DMS53 treated with DMSO at 0.1 percent for 48 hours (cell line): ENCODE results near the gene AHSA1.
"Not testable (repeated sequence)": the region's sequence is repeated elsewhere in the genome, so short reads cannot be mapped to it uniquely, and the experiment has no call there.

Experiments used
- DNase-seq: peaks from one replicate; lab custom pipeline; 2025; ENCODE audit not compliant: unreplicated experiment; lab: John Stamatoyannopoulos, UW

The AHSA1 gene

DNA sequence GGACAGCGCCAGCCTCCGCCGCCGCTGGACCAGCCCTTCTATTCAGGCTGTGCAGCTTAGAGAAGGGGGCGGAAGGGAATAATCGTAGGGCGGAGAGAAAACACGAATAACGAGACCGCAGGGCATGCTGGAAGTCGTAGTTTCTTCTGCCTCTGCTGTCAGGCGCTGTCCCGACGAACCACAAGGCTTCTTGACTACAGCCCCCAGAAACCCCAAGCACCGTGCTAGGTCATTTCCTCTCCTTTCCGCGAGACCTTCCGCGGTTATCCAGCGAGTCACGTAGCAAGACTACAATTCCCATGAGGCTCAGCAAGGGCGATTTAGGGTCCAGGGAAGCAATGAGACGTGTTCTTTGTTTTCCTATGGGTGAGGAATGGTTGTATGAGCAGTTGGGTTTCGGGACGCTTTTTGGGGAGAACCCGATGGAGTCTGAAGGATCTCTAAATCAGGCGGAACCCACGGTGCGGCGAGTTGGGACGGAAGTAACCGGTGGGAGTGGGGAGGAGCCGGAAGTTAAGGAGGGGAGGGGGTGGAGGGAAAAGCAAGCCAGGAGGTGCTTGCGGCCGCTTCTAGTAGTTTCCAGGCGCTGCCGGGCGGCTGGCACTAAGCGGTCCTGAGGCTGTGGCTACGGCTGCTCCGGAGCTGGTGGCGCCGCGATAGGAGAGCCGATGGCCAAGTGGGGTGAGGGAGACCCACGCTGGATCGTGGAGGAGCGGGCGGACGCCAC, at the start of gene AHSA1, which contains the start of gene VIPAS39:
TSS of gene AHSA1 (plus strand) at position 572 of the 727 bp plus-strand sequence. CDS start at position 669, 97 bp downstream.
TSS of gene VIPAS39 (minus strand) at position 80 of the 727 bp plus-strand sequence. CDS start 3,499 bp downstream, outside the sequence.
- peak; percentile 92 for DNase-seq

DNA sequence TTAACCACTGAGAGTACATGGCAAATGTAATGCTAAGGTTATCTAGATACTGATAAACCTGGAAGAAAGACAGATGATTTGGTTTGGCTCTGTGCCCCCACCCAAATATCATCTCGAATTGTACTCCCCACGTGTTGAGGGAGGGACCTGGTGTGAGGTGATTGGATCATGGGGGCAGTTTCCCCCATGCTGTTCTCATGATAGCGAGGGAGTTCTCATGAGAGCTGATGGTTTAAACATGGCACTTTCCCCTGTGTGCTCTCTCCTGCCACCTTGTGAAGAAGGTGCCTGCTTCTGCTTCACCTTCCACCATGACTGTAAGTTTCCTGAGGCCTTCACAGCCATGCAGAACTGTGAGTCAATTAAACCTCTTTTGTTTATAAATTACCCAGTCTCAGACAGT, 48.8 kb upstream of the AHSA1 start:
- DNase-seq: no peak

DNA sequence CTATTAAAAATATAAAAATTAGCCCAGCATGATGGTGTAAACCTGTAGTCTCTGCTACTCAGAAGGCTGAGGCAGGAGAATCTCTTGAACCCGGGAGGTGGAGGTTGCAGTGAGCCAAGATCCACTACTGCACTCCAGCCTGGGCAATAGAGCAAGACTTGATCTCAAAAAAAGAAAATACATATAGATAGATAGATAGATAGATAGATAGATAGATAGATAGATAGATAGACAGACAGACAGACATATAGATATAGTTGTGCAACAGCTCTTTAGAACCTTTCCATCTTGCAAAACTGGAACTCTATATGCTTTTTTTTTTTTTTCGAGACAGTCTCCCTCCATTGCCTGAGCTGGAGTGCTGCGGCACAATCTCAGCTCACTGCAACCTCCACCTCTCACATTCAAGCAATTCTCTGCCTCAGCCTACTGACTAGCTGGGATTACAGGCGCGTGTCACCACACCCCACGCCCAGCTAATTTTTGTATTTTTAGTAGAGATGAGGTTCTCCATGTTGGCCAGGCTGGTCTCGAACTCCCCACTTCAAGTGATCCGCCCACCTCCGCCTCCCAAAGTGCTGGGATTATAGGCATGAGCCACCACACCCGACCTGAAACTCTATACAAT, 42.4 kb upstream of the AHSA1 start:
- not testable (repeated sequence) for DNase-seq

- not testable (repeated sequence) for DNase-seq
Measured at GRCh38 chr14:77416098-77416497, 41.8 kb upstream of the AHSA1 start.

DNA sequence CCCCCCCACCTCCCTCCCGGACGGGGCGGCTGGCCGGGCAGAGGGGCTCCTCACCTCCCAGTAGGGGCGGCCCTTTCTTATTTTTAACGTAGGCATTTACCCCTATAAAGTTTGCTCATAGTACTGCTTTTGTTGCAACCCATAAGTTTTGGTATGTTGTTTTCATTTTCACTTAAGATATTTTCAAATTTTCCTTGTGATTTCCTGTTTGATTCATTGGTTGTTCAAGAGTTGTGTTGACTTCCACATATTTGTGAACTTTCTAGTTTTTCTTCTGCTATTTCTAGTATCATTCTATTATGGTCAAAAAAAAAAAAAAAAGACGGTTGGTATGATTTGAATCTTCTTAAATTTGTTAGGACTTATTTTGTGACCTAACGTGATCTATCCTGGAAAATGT, 41.1 kb upstream of the AHSA1 start:
- no peak for DNase-seq

- no peak for DNase-seq
Measured at GRCh38 chr14:77421201-77421600, 36.7 kb upstream of the AHSA1 start.

GRCh38 chr14:77423423-77423822, 34.5 kb upstream of the AHSA1 start, which contains the start of gene NOXRED1:
TSS of gene NOXRED1 (minus strand) at chr14:77423523. CDS start at chr14:77422889, 634 bp downstream.
- no peak for DNase-seq

GRCh38 chr14:77424862-77425261, 33.0 kb upstream of the AHSA1 start:
- DNase-seq: no peak

- DNase-seq: no peak
Measured at GRCh38 chr14:77426396-77426795, 31.5 kb upstream of the AHSA1 start.

- no peak for DNase-seq
Measured at GRCh38 chr14:77436042-77436441, 21.9 kb upstream of the AHSA1 start.

- no peak for DNase-seq
Measured at GRCh38 chr14:77438596-77438995, 19.3 kb upstream of the AHSA1 start.

DNA sequence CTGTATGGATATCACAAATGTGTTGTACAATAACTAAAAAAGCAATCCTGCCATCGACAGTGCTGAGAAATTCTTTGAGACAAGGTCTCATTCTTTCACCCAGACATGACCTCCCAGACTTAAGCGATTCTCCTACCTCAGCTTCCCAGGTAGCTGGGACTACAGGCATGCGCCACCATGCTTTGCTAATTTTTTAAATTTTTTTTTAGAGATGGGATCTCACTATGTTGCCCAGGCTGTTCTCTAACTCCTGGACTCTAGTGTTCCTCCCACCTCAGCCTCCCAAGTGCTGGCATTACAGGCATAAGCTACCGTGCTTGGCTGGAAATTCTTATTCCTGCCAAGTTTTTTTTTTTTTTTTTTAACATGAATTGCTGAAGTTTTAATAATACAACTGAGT, 18.0 kb upstream of the AHSA1 start:
- DNase-seq: no peak

DNA sequence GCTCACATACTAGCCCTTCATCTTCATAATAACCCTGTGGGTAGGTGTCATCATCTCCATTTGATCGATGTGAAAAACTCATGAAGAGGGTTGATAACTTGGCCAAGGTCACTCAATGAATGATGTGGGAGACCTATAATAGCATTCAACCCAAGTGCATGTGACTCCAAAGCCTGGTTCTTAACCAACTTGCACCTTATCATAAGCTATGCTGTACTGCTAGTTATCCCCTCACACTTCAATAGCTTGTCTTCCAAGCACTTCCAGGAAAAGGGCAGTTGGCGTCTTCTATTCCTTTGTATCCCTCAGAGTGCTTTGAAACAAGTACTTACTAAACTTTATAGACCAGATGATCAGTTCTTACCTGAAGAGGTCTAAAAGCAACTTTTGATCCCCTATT, 15.7 kb upstream of the AHSA1 start:
- no peak for DNase-seq

DNA sequence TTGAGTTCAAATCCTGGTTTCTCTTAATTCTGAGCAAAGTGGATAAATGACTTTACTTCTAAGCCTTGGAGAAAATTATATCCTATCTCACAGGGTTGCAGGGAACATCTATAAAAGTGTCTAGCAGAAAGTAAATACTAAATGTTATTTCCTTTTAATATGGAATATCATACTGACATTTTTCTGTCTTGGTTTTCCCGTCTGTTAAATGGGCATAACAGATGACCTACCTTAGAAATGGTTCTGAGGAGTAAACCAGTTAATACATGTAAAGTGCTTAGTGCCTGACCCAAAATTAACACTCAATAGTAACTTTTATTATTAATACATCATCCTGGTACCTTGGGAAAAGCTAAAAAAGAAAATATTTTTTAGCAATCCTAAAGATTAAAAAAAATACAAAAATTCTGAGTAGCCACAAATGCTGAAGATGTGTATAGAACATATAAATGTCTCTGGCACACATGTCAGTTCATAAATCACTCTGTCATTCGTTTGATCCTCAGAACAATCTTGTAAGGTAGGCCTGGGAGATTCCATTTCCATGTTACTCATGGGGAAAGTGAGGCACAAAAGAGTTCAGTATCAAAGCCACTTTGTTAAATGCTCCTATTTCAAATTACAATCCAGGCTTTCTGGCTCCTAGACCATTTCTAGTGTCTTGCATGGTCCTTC, 1.8 kb upstream of the AHSA1 start:
- no peak for DNase-seq

DNA sequence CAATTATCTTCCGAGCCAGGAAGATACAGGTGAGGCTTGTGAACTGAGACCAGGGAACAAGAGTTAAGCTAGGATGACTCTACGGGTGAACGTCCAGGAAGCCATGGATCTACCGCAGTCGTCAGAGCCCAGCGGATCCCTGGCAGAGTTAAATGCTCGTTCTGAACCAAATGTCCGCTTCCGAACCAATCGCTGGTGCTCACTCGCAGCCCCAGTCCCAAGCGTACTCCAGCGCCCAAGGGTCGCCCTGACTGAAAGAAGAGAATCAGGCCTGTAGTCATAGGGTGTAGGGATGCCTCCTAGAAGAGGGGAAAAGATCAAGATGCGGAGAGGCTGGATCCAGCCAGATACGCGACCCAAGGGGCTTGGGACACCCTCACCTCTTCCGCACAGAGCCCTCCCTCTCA, 775 bp upstream of the AHSA1 start:
- no peak for DNase-seq

GRCh38 chr14:77458249-77458950, 507 bp downstream of the AHSA1 start:
- DNase-seq: peak; percentile 32

DNA sequence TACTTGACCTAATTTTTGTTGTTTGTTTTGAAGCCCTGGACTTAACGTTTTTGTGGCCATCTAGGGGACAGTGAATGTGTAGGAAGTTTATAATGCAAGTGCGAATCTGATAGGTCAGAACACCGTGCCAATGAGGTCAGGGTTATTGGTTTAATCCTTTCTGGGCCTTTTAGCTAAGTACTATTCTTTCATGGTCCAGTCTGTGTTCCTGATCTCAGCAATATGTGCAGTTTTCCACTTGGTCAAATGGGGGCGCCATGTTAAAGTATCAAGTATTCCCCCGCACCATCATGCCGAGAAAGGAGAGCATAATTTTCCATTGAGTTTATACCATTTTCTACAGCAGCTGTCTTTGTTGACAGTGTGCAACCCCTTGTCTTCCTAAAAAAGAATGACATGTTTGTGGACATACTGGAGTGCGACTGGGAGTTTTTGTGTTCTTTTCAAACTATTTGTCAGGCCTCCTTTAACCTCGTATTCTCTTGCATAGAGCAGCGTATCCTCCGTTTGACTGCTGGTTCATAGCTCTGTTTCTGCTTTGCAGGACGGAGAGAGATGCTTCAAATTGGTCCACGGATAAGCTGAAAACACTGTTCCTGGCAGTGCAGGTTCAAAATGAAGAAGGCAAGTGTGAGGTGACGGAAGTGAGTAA, 1.3 kb downstream of the AHSA1 start:
- peak; percentile 4 for DNase-seq

- DNase-seq: no peak
Measured at GRCh38 chr14:77467801-77468200, 9.9 kb downstream of the AHSA1 start.

DNA sequence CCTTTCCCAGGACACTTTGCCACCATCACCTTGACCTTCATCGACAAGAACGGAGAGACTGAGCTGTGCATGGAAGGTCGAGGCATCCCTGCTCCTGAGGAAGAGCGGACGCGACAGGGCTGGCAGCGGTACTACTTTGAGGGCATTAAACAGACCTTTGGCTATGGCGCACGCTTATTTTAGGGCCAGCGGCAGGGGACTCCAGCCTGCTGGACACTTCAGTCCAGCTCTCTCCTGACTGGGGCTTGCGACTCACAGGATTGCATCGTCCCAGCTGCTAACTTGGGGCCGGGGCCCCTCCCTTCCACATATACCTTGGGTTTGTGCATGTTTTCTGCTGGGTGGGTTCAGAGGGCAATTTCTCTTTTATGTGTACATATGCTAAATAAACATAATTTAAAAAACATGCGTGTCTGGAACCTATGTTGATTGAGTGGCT, 11.2 kb downstream of the AHSA1 start:
- no peak for DNase-seq

DNA sequence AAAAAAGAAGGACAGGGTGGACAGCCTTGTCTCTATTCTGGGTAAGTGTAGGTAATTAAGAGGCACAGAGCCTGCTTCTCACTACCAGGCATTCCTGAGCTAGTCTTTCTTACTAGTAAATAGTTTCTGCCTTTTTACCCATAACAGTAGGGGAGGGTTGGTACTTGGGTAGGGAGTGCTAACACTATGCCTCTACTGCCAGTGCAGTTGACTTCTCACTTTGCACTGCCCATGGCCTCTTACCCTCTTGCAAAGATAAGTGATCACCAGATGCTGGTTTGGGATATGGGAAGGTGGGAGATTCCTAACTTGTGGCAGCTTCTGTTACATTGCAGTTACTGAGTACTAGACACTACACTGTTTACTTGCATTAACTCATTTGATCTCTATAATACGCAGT, 11.6 kb downstream of the AHSA1 start:
- no peak for DNase-seq
